ENCODE measurements around the gene PLEKHD1. TPM values are rescaled to one million over a fixed set of nuclear protein-coding genes. Genes with fewer than 3 reads are reported as not detected.

PLEKHD1 gene
- total RNA-seq, 5 donors from 2014 or later (not counting 1 experiment from before 2014, with no cell fraction given), result 0.28 to 0.61 (median 0.44) TPM

DNA sequence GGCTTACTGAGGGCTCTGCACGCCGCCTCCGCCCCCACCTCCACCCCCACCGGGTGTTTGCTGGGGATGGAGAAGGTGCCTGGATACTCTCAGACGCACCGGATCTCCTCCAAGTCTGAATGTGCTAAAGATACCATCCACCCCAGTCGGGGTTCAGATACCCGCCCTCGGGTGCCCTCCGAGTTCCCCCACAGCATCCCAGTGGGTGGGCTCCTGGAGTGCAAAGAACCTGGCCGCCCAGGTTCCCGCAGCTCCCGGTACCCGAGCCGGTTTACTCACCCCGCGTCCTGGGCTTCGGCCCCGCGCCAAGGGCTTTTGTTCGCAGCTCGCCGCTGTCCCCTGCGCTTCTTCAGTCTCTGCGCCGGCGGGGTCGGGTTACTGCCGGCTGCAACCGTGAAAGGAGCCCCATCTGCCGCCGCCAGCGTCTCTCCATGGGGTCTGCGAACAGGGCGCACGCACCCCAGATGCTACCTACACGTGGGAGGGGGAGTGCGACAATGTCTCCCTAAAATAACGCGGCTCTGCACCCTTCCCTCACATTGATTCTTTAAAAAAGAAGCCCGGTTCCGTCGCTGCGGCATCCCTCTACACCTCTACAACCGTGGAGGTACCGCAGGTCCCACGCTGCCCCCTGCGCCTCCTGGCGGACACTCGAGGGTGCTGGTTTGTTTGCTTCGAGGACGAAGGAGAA lies 89.9 kb downstream of the PLEKHD1 start, which contains the start of gene CCDC177:
CCDC177 (minus strand) TSS at position 609 of the 691 bp plus-strand sequence. CDS start 1,249 bp downstream, outside the sequence.
- Mint-ChIP-seq H3K27ac (peak within 1 kb of the TSS in 1 of 2 donors; percentile 19), H3K9me3 (no peaks in the 10 kb centered on the region), H3K36me3 (no peaks in the 10 kb centered on the region), H3K27me3 (peaks cover 39 to 52% of the 10 kb centered on the region in 2 donors), H3K4me1 (peaks cover 12 to 20% (median 14%) of the 10 kb centered on the region in 3 donors), H3K4me3 (peak within 1 kb of the TSS; percentile 78 to 83 (median 81))
- no peaks in the 10 kb centered on the region for H3K36me3 ChIP-seq (ENCODE audit: control insufficient read depth in 2 of 2, extremely low read depth in 1 of 2, insufficient read depth in 1 of 2, low read length in 1 of 2)
- POLR2A ChIA-PET, result interaction anchor here in 1 of 2 donors (0.7 kb wide), 1 partner anchor 1255 kb away, joined by 3 read pairs; no protein-coding TSS in a partner anchor
- CTCF ChIA-PET, result interaction anchor here (0.6 to 1.5 kb wide), 5 partner anchors 21 to 1089 kb away, joined by 3 to 5 read pairs (median 4); no protein-coding TSS in a partner anchor
- H3K27ac ChIP-seq (ENCODE audit: low read length), result no peak within 1 kb of the TSS
- WGBS (ENCODE audit: insufficient coverage), result 4% methylated on average over 32 of the region's 52 CpGs
- H3K4me3 ChIP-seq (ENCODE audit: control insufficient read depth in 1 of 2, extremely low read depth in 1 of 2, low read length in 1 of 2), result peak within 1 kb of the TSS; percentile 45 to 69
- no peaks in the 10 kb centered on the region for H3K9me3 ChIP-seq
- peak; percentile 34 to 80 (median 66) for DNase-seq
- ATAC-seq (replicated peaks in 1 of 4), result peak; percentile 85 to 92 (median 88)
- peaks cover 25 to 66% of the 10 kb centered on the region in 2 experiments for H3K27me3 ChIP-seq (replicated peaks in 1 of 2; ENCODE audit: control insufficient read depth in 2 of 2, extremely low read depth in 1 of 2, insufficient read depth in 2 of 2, low read length in 1 of 2)
- peaks cover 2 to 27% of the 10 kb centered on the region in 2 experiments for H3K4me1 ChIP-seq (ENCODE audit: control insufficient read depth in 1 of 2, extremely low read depth in 1 of 2, insufficient read depth in 2 of 2, low read length in 2 of 2)

DNA sequence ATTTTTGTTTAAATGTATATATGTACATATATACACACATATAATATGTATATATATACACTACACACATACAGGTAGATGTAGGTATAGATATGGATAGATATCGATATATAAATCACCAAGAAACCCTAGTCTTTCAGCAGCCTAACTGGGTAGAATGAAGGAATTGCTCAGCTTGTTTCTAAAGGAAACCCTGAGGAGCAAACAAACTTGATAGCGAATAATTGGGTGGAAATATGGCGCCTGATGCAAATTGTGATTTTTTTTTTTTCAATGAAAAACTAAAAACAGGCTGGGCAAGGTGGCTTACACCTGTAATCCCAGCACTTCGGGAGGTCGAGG lies 90.4 kb downstream of the PLEKHD1 start:
- Mint-ChIP-seq H3K27me3 (peaks cover 34 to 50% of the 10 kb centered on the region in 2 donors), H3K9me3 (no peaks in the 10 kb centered on the region), H3K4me3 (peak overlapping the region; percentile 78 to 83 (median 81)), H3K27ac (no peak overlapping the region), H3K36me3 (no peaks in the 10 kb centered on the region), H3K4me1 (peaks cover 12 to 20% (median 14%) of the 10 kb centered on the region in 3 donors)
- Histone ChIP-seq H3K36me3 (ENCODE audit: control insufficient read depth in 2 of 2, extremely low read depth in 1 of 2, insufficient read depth in 1 of 2, low read length in 1 of 2) (no peaks in the 10 kb centered on the region), H3K27me3 (replicated peaks in 1 of 2; ENCODE audit: control insufficient read depth in 2 of 2, extremely low read depth in 1 of 2, insufficient read depth in 2 of 2, low read length in 1 of 2) (peaks cover 24 to 65% of the 10 kb centered on the region in 2 experiments), H3K4me3 (ENCODE audit: control insufficient read depth in 1 of 2, extremely low read depth in 1 of 2, low read length in 1 of 2) (peak overlapping the region in 1 of 2 donors; percentile 45), H3K27ac (ENCODE audit: low read length) (no peak overlapping the region), H3K4me1 (ENCODE audit: control insufficient read depth in 1 of 2, extremely low read depth in 1 of 2, insufficient read depth in 2 of 2, low read length in 2 of 2) (peaks cover 2 to 27% of the 10 kb centered on the region in 2 experiments), H3K9me3 (no peaks in the 10 kb centered on the region)
- DNase-seq (no peak), ATAC-seq (replicated peaks in 1 of 4) (peak in 1 of 4 experiments; percentile 12)
- ChIA-PET CTCF (interaction anchor here (0.6 to 1.5 kb wide), 6 partner anchors 20 to 1630 kb away, joined by 3 to 5 read pairs (median 4); no protein-coding TSS in a partner anchor), POLR2A (interaction anchor here in 1 of 2 donors (0.7 kb wide), 1 partner anchor 1254 kb away, joined by 3 read pairs; no protein-coding TSS in a partner anchor)
- WGBS (ENCODE audit: insufficient coverage), result 60% methylated on average over 4 of the region's 5 CpGs

GRCh38 chr14:69579476-69579875 lies 94.9 kb downstream of the PLEKHD1 start:
- ATAC-seq (replicated peaks in 1 of 4) (no peak), DNase-seq (no peak)
- peaks cover 17 to 21% of the 10 kb centered on the region in 2 donors for H3K27me3 Mint-ChIP-seq
- no peaks in the 10 kb centered on the region for H3K36me3 Mint-ChIP-seq
- no peaks in the 10 kb centered on the region for H3K9me3 Mint-ChIP-seq
- POLR2A ChIA-PET, result no interaction called here
- Histone ChIP-seq H3K9me3 (no peaks in the 10 kb centered on the region), H3K4me3 (ENCODE audit: control insufficient read depth in 1 of 2, extremely low read depth in 1 of 2, low read length in 1 of 2) (no peak overlapping the region), H3K36me3 (ENCODE audit: control insufficient read depth in 2 of 2, extremely low read depth in 1 of 2, insufficient read depth in 1 of 2, low read length in 1 of 2) (no peaks in the 10 kb centered on the region), H3K27me3 (replicated peaks in 1 of 2; ENCODE audit: control insufficient read depth in 2 of 2, extremely low read depth in 1 of 2, insufficient read depth in 2 of 2, low read length in 1 of 2) (peaks cover 6 to 28% of the 10 kb centered on the region in 2 experiments), H3K4me1 (ENCODE audit: control insufficient read depth in 1 of 2, extremely low read depth in 1 of 2, insufficient read depth in 2 of 2, low read length in 2 of 2) (peaks cover under 1 to 2% of the 10 kb centered on the region in 2 experiments), H3K27ac (ENCODE audit: low read length) (no peak overlapping the region)
- 75% methylated on average over 1 of the region's 2 CpGs for WGBS (ENCODE audit: insufficient coverage)
- CTCF ChIA-PET, result interaction anchor here (0.5 to 0.6 kb wide), 4 partner anchors 148 to 434 kb away, joined by 3 to 5 read pairs (median 4); no protein-coding TSS in a partner anchor
- H3K4me3 Mint-ChIP-seq, result no peak overlapping the region
- no peak overlapping the region for H3K27ac Mint-ChIP-seq
- peaks cover 3 to 4% (median 3%) of the 10 kb centered on the region in 3 donors for H3K4me1 Mint-ChIP-seq

DNA sequence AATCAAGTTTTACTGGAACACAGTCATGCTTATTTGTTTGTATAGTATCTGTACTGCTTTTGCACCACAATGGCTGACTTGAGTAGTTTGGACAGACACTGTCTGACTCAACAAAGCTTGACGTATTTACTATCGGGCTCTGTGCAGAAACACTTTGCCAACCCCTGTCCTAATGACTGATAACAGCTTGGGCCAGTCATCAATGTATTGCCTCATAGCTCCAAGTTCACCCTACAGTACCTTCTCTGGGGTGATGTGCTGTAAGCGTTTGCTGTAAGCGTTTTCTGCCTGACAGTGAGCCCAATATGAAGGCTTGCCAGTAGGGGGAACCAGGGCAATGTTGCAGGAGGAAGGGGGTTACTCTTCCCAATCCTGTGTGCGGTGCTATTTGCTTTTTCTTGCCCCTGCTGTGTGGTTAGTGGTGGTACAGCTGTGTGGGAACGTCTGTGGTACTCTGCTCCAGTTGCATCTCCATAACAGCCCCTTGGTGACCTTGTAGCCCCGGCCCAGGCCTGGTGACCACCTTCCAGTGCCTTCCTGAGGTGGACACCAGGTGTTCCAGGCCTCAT lies 95.6 kb downstream of the PLEKHD1 start:
- Mint-ChIP-seq H3K4me3 (no peak overlapping the region), H3K9me3 (no peaks in the 10 kb centered on the region), H3K27ac (no peak overlapping the region), H3K36me3 (no peaks in the 10 kb centered on the region), H3K4me1 (peaks cover 0 to 4% (median 0%) of the 10 kb centered on the region in 3 donors), H3K27me3 (peaks cover 13 to 17% of the 10 kb centered on the region in 2 donors)
- no peak overlapping the region for H3K4me3 ChIP-seq (ENCODE audit: control insufficient read depth in 1 of 2, extremely low read depth in 1 of 2, low read length in 1 of 2)
- H3K4me1 ChIP-seq (ENCODE audit: control insufficient read depth in 1 of 2, extremely low read depth in 1 of 2, insufficient read depth in 2 of 2, low read length in 2 of 2), result peaks cover 0 to under 1% of the 10 kb centered on the region in 2 experiments
- H3K27ac ChIP-seq (ENCODE audit: low read length), result no peak overlapping the region
- POLR2A ChIA-PET, result no interaction called here
- H3K36me3 ChIP-seq (ENCODE audit: control insufficient read depth in 2 of 2, extremely low read depth in 1 of 2, insufficient read depth in 1 of 2, low read length in 1 of 2), result no peaks in the 10 kb centered on the region
- WGBS (ENCODE audit: insufficient coverage), result 57% methylated on average over 6 of the region's 7 CpGs
- peaks cover 6 to 24% of the 10 kb centered on the region in 2 experiments for H3K27me3 ChIP-seq (replicated peaks in 1 of 2; ENCODE audit: control insufficient read depth in 2 of 2, extremely low read depth in 1 of 2, insufficient read depth in 2 of 2, low read length in 1 of 2)
- CTCF ChIA-PET, result interaction anchor here (0.5 to 0.6 kb wide), 2 partner anchors 168 to 434 kb away, joined by 3 to 5 read pairs; no protein-coding TSS in a partner anchor
- H3K9me3 ChIP-seq, result no peaks in the 10 kb centered on the region
- ATAC-seq (replicated peaks in 1 of 4), result peak in 1 of 4 experiments; percentile 32
- no peak for DNase-seq

Other genes starting within 250 kb of the PLEKHD1 start
- gene GALNT16, start 224.6 kb upstream of the PLEKHD1 start, total RNA-seq, result under 1 TPM in 2 of 5 donors, not detected in 3; 0.13 to 0.46 TPM
- 100 to 1,000 TPM; 108 to 119 (median 115) TPM for gene ERH, start 86.4 kb upstream of the PLEKHD1 start, total RNA-seq
- 10 to 100 TPM; 23.4 to 38.0 (median 33.0) TPM for gene SLC39A9, start 86.0 kb upstream of the PLEKHD1 start, total RNA-seq
- gene CCDC177, start 90.1 kb downstream of the PLEKHD1 start, total RNA-seq, result not detected
- gene SUSD6, start 126.9 kb downstream of the PLEKHD1 start, total RNA-seq, result 10 to 100 TPM; 53.5 to 75.5 (median 60.4) TPM